K562 (cell line): ENCODE data around the gene TARS2. TPM values are rescaled to one million over a fixed set of nuclear protein-coding genes. Genes with fewer than 3 reads are reported as not detected.
A peak's percentile ranks its signal among the peaks of the same experiment; 100 is the strongest.

Experiments used
- ATAC-seq: fragments of 200-7000 bp; cut with Tn5 transposase; 3 replicates; pipeline ENCODE4 v1.9.1; 2020; ENCODE audit warnings: moderate library complexity
- BruUV-seq: library from RNA; stranded (reverse); fragments of 400-500 nt; replicated peaks from 2 replicates; lab custom pipeline; 2021; lab: Mats Ljungman, UMichigan
- CTCF ChIA-PET: fragments of 300-600 bp; formaldehyde crosslinking; extraction: SDS; loops from one replicate; lab custom pipeline; 2021; ENCODE audit warnings: low intra/inter-chr PET ratio; lab: Yijun Ruan, JAX
- POLR2A ChIA-PET: fragments of 300-600, 350-650 bp; sonication (Branson Sonifier 250); formaldehyde crosslinking; extraction: SDS; loops from one replicate; lab custom pipeline; 2021; ENCODE audit warnings: antibody characterized with exemption, inconsistent platforms; lab: Yijun Ruan, JAX
- DNase-seq, 4 experiments: peaks; one replicate each; pipeline versions ENCODE4 v3.0.0 to v3.0.0-alpha.2; 2011 to 2018; ENCODE audit warnings: low spot score in 3 of 4, mixed read lengths in 3 of 4; ENCODE audit errors: extremely low read depth in 1 of 4
- FAIRE-seq: peaks from 2 replicates; lab custom pipeline; 2011; peaks lifted over from hg19 to GRCh38; lab: Jason Lieb, UNC
- H2AFZ ChIP-seq: 2 replicates; pipeline ENCODE4 v1.6.0; 2011; ENCODE audit warnings: low read depth, low read length, control low read depth, inconsistent platforms
- H3K27ac ChIP-seq: fragments of 200-600 bp; 3 replicates; pipeline ENCODE4 v1.8.0; 2011; ENCODE audit warnings: low read depth, mild to moderate bottlenecking, control low read depth, inconsistent platforms, low read length, moderate library complexity, mixed read lengths; ENCODE audit errors: extremely low read depth
- H3K27me3 ChIP-seq, 2 experiments: fragments of 300-600 bp in 1 of 2; 2 replicates in 1 of 2; 3 replicates in 1 of 2; pipeline versions ENCODE4 v1.6.0 to v1.8.0; 2011; ENCODE audit warnings: inconsistent platforms in 2 of 2, low read length in 2 of 2, mild to moderate bottlenecking in 1 of 2, mixed read lengths in 1 of 2, moderate library complexity in 1 of 2; ENCODE audit not compliant: control insufficient read depth in 2 of 2, insufficient read depth in 2 of 2
- H3K36me3 ChIP-seq: fragments of 300-600 bp; 3 replicates; pipeline ENCODE4 v1.8.0; 2011; ENCODE audit warnings: mild to moderate bottlenecking, low read length, inconsistent platforms; ENCODE audit not compliant: control insufficient read depth, insufficient read depth
- H3K4me1 ChIP-seq, 2 experiments: fragments of 200-600 bp in 1 of 2; replicated peaks in 1 of 2; 2 replicates in 1 of 2; 3 replicates in 1 of 2; pipeline versions ENCODE4 v1.5.1 to v1.8.0; 2011; ENCODE audit warnings: inconsistent platforms in 2 of 2, low read length in 2 of 2, mild to moderate bottlenecking in 1 of 2, mixed read lengths in 1 of 2, moderate library complexity in 1 of 2; ENCODE audit not compliant: control insufficient read depth in 2 of 2, insufficient read depth in 2 of 2
- H3K4me2 ChIP-seq: 2 replicates; pipeline ENCODE4 v1.6.1; 2011; ENCODE audit warnings: low read length, control low read depth, inconsistent platforms, mixed read lengths; ENCODE audit not compliant: insufficient read depth
- H3K4me3 ChIP-seq: fragments of 200-600 bp; sonication (generic), shearing (Covaris generic); 2 replicates; pipeline ENCODE4 v1.5.1; 2016; ENCODE audit warnings: control low read depth, inconsistent platforms
- H3K79me2 ChIP-seq: fragments of 200-600 bp; 3 replicates; pipeline ENCODE4 v1.8.0; 2011; ENCODE audit warnings: low read length, inconsistent platforms; ENCODE audit not compliant: control insufficient read depth, insufficient read depth
- H3K9ac ChIP-seq, 2 experiments: 2 replicates each; pipeline versions ENCODE4 v1.6.0 to v1.6.1; 2011; ENCODE audit warnings: low read depth in 2 of 2, low read length in 2 of 2, control low read depth in 1 of 2, inconsistent platforms in 1 of 2, mild to moderate bottlenecking in 1 of 2, mixed read lengths in 1 of 2; ENCODE audit not compliant: insufficient read depth in 1 of 2
- H3K9me1 ChIP-seq: one replicate; pipeline ENCODE4 v1.6.0; 2011; ENCODE audit warnings: inconsistent platforms, mild to moderate bottlenecking, low read length, moderate library complexity; ENCODE audit not compliant: control insufficient read depth, insufficient read depth
- H3K9me3 ChIP-seq: replicated peaks from 2 replicates; pipeline ENCODE4 v1.5.1; 2011; ENCODE audit warnings: low read depth, low read length, inconsistent platforms; ENCODE audit not compliant: control insufficient read depth, insufficient read depth
- H4K20me1 ChIP-seq: replicated peaks from 2 replicates; pipeline ENCODE4 v1.6.1; 2011; ENCODE audit warnings: low read length, inconsistent platforms, mixed read lengths; ENCODE audit not compliant: control insufficient read depth, insufficient read depth
- CTBP1 ChIP-seq: fragments of 450-650 bp; IDR thresholded peaks from 2 replicates; pipeline ENCODE4 v1.6.1; 2016; ENCODE audit warnings: borderline replicate concordance
- EGR1 ChIP-seq: fragments of 450-650 bp; conservative IDR thresholded peaks from 2 replicates; pipeline ENCODE4 v1.6.1; 2017; ENCODE audit warnings: mild to moderate bottlenecking
- LARP7 ChIP-seq: fragments of 450-650 bp; IDR thresholded peaks from 2 replicates; pipeline ENCODE4 v1.6.1; 2016
- SRSF7 ChIP-seq: fragments of 200-400 bp; formaldehyde crosslinking; optimal IDR thresholded peaks from 2 replicates; pipeline ENCODE3; 2017; ENCODE audit warnings: mild to moderate bottlenecking, low read depth, low read length
- ZC3H11A ChIP-seq: IDR thresholded peaks from 2 replicates; pipeline ENCODE4 v1.6.1; 2012; ENCODE audit warnings: low read depth, low read length, improper control_type of control experiment
- ZFX ChIP-seq: sonication (generic); formaldehyde crosslinking; IDR thresholded peaks from 2 replicates; pipeline ENCODE4 v1.8.0; 2022; ENCODE audit warnings: mild to moderate bottlenecking, missing genetic modification reagents, moderate library complexity
- ZNF282 ChIP-seq: sonication (generic); formaldehyde crosslinking; IDR thresholded peaks from 2 replicates; pipeline ENCODE4 v1.8.1; 2023; ENCODE audit warnings: missing genetic modification reagents
- WGBS: fragments of 100-300 bp; shearing (Covaris generic); methylation state at CpG from one replicate; pipeline ENCODE4 v1.1.6; 2016; ENCODE audit warnings: low coverage, mixed read lengths; ENCODE audit not compliant: insufficient coverage; ENCODE audit errors: missing lambda C conversion rate; 5-methylcytosine and 5-hydroxymethylcytosine counted together
- in situ Hi-C: fragments of 300-500 bp; cut with MboI; formaldehyde crosslinking; loops from 4 replicates; pipeline ENCODE4 v1.15.0; 2018; ENCODE audit warnings: inconsistent platforms, mixed read lengths
- intact Hi-C: fragments of 100-400 bp; cut with micrococcal nuclease; formaldehyde crosslinking; loops from 2 replicates; pipeline ENCODE4 v1.14.2; 2022
- polyA plus RNA-seq, 8 experiments: library from polyadenylated mRNA; depleted of rRNA in 4 of 8; stranded (reverse) in 5 of 8; unstranded in 3 of 8; fragments of >200 nt; fragmentation: Nextera tagmentation in 2 of 8; fragmentation: Illumina TruSeq in 1 of 8; extraction: Ambion mirVana in 2 of 8; extraction: Trizol in 1 of 8; gene quantifications; 2 replicates each; pipeline versions ENCODE4 v1.2.1 to v1.2.3, GENCODE V29; 2011 to 2014; ENCODE audit warnings: inconsistent platforms in 1 of 8, missing spikeins in 1 of 8
- total RNA-seq, 7 experiments: library from RNA; depleted of rRNA in 6 of 7; stranded (reverse); fragments of >200 nt in 6 of 7; fragmentation: Illumina TruSeq in 2 of 7; extraction: Trizol in 2 of 7; gene quantifications; 2 replicates each; pipeline versions ENCODE4 v1.2.1 to v1.2.3, GENCODE V29; 2011 to 2021; ENCODE audit warnings: low replicate concordance in 1 of 7
- TF ChIP-seq, protein P1 (sequence below): sonication (generic); formaldehyde crosslinking; IDR thresholded peaks from 2 replicates; pipeline ENCODE4 v1.8.0; 2022; ENCODE audit warnings: missing genetic modification reagents, mild to moderate bottlenecking, moderate library complexity, borderline replicate concordance

The TARS2 gene
- total and polyA plus RNA-seq, 9 of the 15 experiments (the other 6 are each of a cell fraction or from before 2014, with no cell fraction given), result 17.0 to 64.2 (median 39.4) TPM

DNA sequence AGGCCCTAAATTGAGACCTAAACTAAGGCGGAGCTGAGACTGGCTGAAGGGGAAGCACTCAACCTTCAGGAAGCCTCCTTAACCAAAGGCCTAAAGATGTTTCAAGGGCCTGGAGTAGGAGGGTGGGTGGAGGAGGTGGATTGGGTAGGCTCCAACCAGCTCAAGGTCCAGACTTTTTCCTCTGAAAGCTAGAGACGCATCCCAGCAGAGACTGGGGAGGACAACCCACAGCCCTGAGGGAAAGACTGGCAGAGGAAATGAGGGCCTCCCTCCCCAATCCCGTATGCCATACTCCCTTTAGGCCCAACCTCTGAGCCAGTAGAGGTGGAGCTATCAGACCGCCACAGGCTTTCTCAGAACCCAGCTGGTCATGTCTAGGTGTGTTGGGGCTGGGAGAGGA, 21.8 kb downstream of the TARS2 start:
- no peak for DNase-seq
- intact Hi-C loops, result loop anchor here (5.0 kb wide), 1 partner anchor 38 kb away; the partner anchor contains the start of gene ADAMTSL4
- Histone ChIP-seq H3K79me2 (peaks cover 12% of the 10 kb centered on the region; the same call in 2 of the 3 replicates), H3K9me1 (no peaks in the 10 kb centered on the region), H3K36me3 (peaks cover 63% of the 10 kb centered on the region), H3K9me3 (no peaks in the 10 kb centered on the region), H3K9ac (peak overlapping the region; percentile 64 to 86; a peak in 3 of 4 replicates), H3K4me3 (peak overlapping the region; percentile 38), H2AFZ (peak overlapping the region; percentile 6; the same call in 1 of the 2 replicates), H3K4me1 (peaks cover 57 to 58% of the 10 kb centered on the region in 2 experiments), H3K27ac (peak overlapping the region; percentile 82), H3K4me2 (peak overlapping the region; percentile 81)
- CTCF ChIA-PET, result interaction anchor here (0.6 kb wide), 1 partner anchor 24 kb away, joined by 5 read pairs; no protein-coding TSS in a partner anchor
- FAIRE-seq, result no peak
- no peak for TF ChIP-seq LARP7
- no peak for TF ChIP-seq SRSF7
- TF ChIP-seq CTBP1, result no peak
- TF ChIP-seq ZNF282 (CRISPR knock-in tag), result no peak
- TF ChIP-seq ZC3H11A, result no peak
- no peak for TF ChIP-seq ZFX
- TF ChIP-seq, protein P1, sequence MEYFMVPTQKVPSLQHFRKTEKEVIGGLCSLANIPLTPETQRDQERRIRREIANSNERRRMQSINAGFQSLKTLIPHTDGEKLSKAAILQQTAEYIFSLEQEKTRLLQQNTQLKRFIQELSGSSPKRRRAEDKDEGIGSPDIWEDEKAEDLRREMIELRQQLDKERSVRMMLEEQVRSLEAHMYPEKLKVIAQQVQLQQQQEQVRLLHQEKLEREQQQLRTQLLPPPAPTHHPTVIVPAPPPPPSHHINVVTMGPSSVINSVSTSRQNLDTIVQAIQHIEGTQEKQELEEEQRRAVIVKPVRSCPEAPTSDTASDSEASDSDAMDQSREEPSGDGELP, result peak; percentile 28; the same call in 1 of the 2 replicates
- 0 out of 2 replicates have a peak, but pooled peaks have one; percentile 15 for TF ChIP-seq EGR1
- TF ChIP-seq, all 486 proteins: peak for 2
- WGBS, result 44% methylated on average over 4 of the region's 4 CpGs
- peak; percentile 13; the same call in 2 of the 3 replicates for ATAC-seq
- BruUV-seq, result no TSS peak
- POLR2A ChIA-PET, result interaction anchor here (1.9 to 2.1 kb wide), 2 partner anchors 10 to 11 kb away, joined by 5 to 6 read pairs; no protein-coding TSS in a partner anchor
- in situ Hi-C loops, result no loop called here
- Histone ChIP-seq H3K27me3 (no peaks in the 10 kb centered on the region), H4K20me1 (no peaks in the 10 kb centered on the region)
